GM23338 (cell line): Measurements from ENCODE around the gene NBAS.

Experiments
- EZH2 ChIP-seq: fragments of 200-600 bp; sonication (generic); IDR thresholded peaks from one replicate; pipeline ENCODE4 v1.8.0; 2017; ENCODE audit warnings: antibody characterized with exemption, mild to moderate bottlenecking, low read depth; ENCODE audit not compliant: unreplicated experiment
- ZNF114 ChIP-seq: fragments of 250-450 bp; sonication (Bioruptor Pico); IDR thresholded peaks from 2 replicates; pipeline ENCODE4 v1.5.0; 2020; ENCODE audit warnings: mild to moderate bottlenecking, moderate library complexity
- TF ChIP-seq, protein P1 (sequence below), 2 experiments: fragments of 200-600 bp in 1 of 2; sonication (generic) in 1 of 2; conservative IDR thresholded peaks; 2 replicates each; pipeline versions ENCODE4 v1.5.1 to v1.6.1; 2016 to 2017; ENCODE audit warnings: antibody characterized with exemption in 2 of 2, low read depth in 2 of 2, mild to moderate bottlenecking in 2 of 2, moderate library complexity in 1 of 2
- TF ChIP-seq, protein P2 (sequence below): IDR thresholded peaks from one replicate; pipeline ENCODE4 v1.6.1; 2018; ENCODE audit warnings: antibody characterized with exemption; ENCODE audit not compliant: unreplicated experiment

- TF ChIP-seq, protein P1, sequence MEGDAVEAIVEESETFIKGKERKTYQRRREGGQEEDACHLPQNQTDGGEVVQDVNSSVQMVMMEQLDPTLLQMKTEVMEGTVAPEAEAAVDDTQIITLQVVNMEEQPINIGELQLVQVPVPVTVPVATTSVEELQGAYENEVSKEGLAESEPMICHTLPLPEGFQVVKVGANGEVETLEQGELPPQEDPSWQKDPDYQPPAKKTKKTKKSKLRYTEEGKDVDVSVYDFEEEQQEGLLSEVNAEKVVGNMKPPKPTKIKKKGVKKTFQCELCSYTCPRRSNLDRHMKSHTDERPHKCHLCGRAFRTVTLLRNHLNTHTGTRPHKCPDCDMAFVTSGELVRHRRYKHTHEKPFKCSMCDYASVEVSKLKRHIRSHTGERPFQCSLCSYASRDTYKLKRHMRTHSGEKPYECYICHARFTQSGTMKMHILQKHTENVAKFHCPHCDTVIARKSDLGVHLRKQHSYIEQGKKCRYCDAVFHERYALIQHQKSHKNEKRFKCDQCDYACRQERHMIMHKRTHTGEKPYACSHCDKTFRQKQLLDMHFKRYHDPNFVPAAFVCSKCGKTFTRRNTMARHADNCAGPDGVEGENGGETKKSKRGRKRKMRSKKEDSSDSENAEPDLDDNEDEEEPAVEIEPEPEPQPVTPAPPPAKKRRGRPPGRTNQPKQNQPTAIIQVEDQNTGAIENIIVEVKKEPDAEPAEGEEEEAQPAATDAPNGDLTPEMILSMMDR (conservative IDR thresholded peaks at IDR 0.05; ENCODE audit: low read depth in 2 of 2) = no peak
- TF ChIP-seq EZH2 (no peak), ZNF114 (CRISPR knock-in tag) (no peak)
- TF ChIP-seq, protein P2, sequence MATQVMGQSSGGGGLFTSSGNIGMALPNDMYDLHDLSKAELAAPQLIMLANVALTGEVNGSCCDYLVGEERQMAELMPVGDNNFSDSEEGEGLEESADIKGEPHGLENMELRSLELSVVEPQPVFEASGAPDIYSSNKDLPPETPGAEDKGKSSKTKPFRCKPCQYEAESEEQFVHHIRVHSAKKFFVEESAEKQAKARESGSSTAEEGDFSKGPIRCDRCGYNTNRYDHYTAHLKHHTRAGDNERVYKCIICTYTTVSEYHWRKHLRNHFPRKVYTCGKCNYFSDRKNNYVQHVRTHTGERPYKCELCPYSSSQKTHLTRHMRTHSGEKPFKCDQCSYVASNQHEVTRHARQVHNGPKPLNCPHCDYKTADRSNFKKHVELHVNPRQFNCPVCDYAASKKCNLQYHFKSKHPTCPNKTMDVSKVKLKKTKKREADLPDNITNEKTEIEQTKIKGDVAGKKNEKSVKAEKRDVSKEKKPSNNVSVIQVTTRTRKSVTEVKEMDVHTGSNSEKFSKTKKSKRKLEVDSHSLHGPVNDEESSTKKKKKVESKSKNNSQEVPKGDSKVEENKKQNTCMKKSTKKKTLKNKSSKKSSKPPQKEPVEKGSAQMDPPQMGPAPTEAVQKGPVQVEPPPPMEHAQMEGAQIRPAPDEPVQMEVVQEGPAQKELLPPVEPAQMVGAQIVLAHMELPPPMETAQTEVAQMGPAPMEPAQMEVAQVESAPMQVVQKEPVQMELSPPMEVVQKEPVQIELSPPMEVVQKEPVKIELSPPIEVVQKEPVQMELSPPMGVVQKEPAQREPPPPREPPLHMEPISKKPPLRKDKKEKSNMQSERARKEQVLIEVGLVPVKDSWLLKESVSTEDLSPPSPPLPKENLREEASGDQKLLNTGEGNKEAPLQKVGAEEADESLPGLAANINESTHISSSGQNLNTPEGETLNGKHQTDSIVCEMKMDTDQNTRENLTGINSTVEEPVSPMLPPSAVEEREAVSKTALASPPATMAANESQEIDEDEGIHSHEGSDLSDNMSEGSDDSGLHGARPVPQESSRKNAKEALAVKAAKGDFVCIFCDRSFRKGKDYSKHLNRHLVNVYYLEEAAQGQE = no peak
These were observed 336.0 kb downstream of the NBAS start for GRCh38 chr2:15225131-15225530.
